Tibial nerve (tissue), 4 donors: ENCODE measurements around the gene YOD1. TPM values are rescaled to one million over a fixed set of nuclear protein-coding genes. Genes with fewer than 3 reads are reported as not detected.

Experiments
- DNase-seq, 2 donors: peaks; one replicate each; pipeline ENCODE4 v3.0.0-alpha.2; 2019; ENCODE audit warnings: low spot score in 2 of 2
- H3K27ac ChIP-seq, 4 donors: fragments of 200-600 bp; sonication (generic) in 3 of 4; one replicate each; pipeline ENCODE4 v1.5.1; 2017 to 2019; ENCODE audit warnings: mild to moderate bottlenecking in 1 of 4
- H3K27me3 ChIP-seq, 2 donors: fragments of 200-600 bp; sonication (generic) in 1 of 2; one replicate each; pipeline versions ENCODE4 v1.5.1 to v1.6.0; 2017 to 2019
- H3K36me3 ChIP-seq, 3 donors: fragments of 200-600 bp; sonication (generic); one replicate each; pipeline ENCODE4 v1.5.1; 2018 to 2019
- H3K4me1 ChIP-seq, 4 donors: fragments of 200-600 bp; sonication (generic) in 3 of 4; one replicate each; pipeline ENCODE4 v1.5.1; 2017 to 2019
- H3K4me3 ChIP-seq, 4 donors: fragments of 200-600 bp; sonication (generic) in 3 of 4; one replicate each; pipeline ENCODE4 v1.5.1; 2017 to 2019; ENCODE audit warnings: mild to moderate bottlenecking in 1 of 4, moderate library complexity in 1 of 4
- H3K9me3 ChIP-seq, 4 donors: fragments of 200-600 bp; sonication (generic) in 3 of 4; one replicate each; pipeline ENCODE4 v1.5.1; 2017 to 2019
- EP300 ChIP-seq, 2 donors: sonication (generic); formaldehyde crosslinking; IDR thresholded peaks; one replicate each; pipeline ENCODE4 v1.6.1; 2017; ENCODE audit warnings: antibody characterized with exemption in 2 of 2, mild to moderate bottlenecking in 1 of 2
- POLR2A ChIP-seq, 2 donors: fragments of 450-650 bp; IDR thresholded peaks; one replicate each; pipeline ENCODE4 v1.6.1; 2017; ENCODE audit warnings: antibody characterized with exemption in 2 of 2, mild to moderate bottlenecking in 2 of 2, moderate library complexity in 2 of 2
- WGBS, 2 donors: methylation state at CpG; one replicate each; pipeline ENCODE4 v1.1.5; 2018; 5-methylcytosine and 5-hydroxymethylcytosine counted together
- total RNA-seq, 4 donors: library from RNA; depleted of rRNA; stranded (reverse); fragments of >200 nt; gene quantifications; one replicate each; pipeline ENCODE4 v1.1.0, GENCODE V29; 2016
- TF ChIP-seq, protein P1 (sequence below), 5 experiments: fragments of 200-600 bp in 3 of 5; fragments of 450-650 bp in 2 of 5; sonication (generic) in 3 of 5; IDR thresholded peaks; one replicate each; pipeline ENCODE4 v1.5.1; 2016 to 2019; ENCODE audit warnings: antibody characterized with exemption in 5 of 5, mild to moderate bottlenecking in 3 of 5, moderate library complexity in 2 of 5

YOD1 gene
- total RNA-seq, 4 donors from 2014 or later, result 6.9 to 11.8 (median 10.7) TPM

DNA sequence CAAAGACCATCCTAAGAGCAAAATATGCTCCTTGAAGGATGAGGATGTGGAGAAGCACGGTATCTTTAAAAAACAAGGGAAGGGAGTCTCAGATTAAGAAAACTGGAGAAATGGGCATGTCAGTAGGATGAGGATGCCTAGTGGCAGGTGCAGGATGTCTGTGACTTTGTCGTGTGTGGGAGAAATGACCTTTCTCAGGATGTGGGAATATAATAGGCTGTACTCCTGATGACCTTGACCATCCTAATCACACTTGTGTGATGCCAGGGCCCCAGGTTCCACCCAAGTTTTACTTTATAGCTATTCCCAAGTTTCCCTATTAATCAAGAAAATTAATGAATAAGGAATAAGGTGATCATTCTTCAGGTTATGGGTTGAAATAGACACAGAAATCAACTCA is 31.3 kb downstream of the YOD1 start:
- no peak for DNase-seq
- Histone ChIP-seq H3K36me3 (no peaks in the 10 kb centered on the region), H3K4me3 (no peak overlapping the region), H3K9me3 (no peaks in the 10 kb centered on the region), H3K27me3 (no peaks in the 10 kb centered on the region), H3K27ac (no peak overlapping the region), H3K4me1 (peaks cover 0 to 37% (median 7%) of the 10 kb centered on the region in 4 donors)
- TF ChIP-seq EP300 (IDR thresholded peaks at IDR 0.05) (no peak), POLR2A (IDR thresholded peaks at IDR 0.05) (no peak)
- TF ChIP-seq, protein P1, sequence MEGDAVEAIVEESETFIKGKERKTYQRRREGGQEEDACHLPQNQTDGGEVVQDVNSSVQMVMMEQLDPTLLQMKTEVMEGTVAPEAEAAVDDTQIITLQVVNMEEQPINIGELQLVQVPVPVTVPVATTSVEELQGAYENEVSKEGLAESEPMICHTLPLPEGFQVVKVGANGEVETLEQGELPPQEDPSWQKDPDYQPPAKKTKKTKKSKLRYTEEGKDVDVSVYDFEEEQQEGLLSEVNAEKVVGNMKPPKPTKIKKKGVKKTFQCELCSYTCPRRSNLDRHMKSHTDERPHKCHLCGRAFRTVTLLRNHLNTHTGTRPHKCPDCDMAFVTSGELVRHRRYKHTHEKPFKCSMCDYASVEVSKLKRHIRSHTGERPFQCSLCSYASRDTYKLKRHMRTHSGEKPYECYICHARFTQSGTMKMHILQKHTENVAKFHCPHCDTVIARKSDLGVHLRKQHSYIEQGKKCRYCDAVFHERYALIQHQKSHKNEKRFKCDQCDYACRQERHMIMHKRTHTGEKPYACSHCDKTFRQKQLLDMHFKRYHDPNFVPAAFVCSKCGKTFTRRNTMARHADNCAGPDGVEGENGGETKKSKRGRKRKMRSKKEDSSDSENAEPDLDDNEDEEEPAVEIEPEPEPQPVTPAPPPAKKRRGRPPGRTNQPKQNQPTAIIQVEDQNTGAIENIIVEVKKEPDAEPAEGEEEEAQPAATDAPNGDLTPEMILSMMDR (IDR thresholded peaks at IDR 0.05), result no peak
- WGBS, 2 donors, result 46 to 82% methylated on average over 2 of the region's 2 CpGs

DNA sequence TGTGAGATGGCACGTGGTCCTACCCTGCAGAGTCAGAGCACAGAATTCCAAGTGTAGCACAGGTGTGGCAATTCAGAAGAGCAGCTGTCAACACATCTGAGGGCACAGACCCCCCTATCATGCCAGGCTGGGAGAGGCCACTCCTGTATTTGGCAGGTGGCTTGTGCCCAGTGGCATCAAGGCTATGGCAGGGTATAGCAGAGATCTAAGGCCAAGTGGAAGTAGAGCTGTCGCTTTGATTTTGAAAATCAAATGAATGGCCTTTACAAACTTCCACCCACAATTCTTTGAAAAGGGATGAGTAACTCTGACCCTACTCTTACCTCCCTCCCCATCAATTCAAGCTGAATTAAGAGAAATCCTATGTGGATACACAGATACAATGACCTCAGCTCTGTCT is 31.8 kb downstream of the YOD1 start:
- Histone ChIP-seq H3K4me3 (no peak overlapping the region), H3K9me3 (no peaks in the 10 kb centered on the region), H3K36me3 (no peaks in the 10 kb centered on the region), H3K4me1 (peaks cover 0 to 32% (median 2%) of the 10 kb centered on the region in 4 donors), H3K27me3 (no peaks in the 10 kb centered on the region), H3K27ac (no peak overlapping the region)
- DNase-seq, result no peak
- no peak for TF ChIP-seq POLR2A (IDR thresholded peaks at IDR 0.05)
- TF ChIP-seq, protein P1 (IDR thresholded peaks at IDR 0.05), result no peak
- TF ChIP-seq EP300 (IDR thresholded peaks at IDR 0.05), result no peak
- WGBS, 2 donors, result 72 to 77% methylated on average over 2 of the region's 2 CpGs

DNA sequence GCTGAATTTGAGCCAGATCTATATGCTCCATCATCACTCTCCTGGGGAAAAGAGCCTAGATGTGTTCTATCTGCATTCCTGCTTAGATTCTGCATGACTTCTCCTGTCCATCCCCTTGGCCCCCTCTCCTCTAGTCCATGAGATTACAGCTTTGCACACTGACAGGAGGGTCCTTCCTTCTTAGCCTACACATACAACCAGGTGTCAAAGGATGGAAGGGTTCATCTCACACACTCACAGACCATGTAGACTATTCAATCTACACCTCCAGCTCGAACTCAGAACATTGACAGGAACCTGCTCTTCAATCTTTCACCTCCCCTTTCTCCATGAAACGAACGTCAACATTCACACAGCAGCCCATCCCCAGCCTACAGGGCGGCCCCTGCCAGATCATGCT is 32.3 kb downstream of the YOD1 start:
- H3K27me3 ChIP-seq, result no peaks in the 10 kb centered on the region
- H3K9me3 ChIP-seq, result no peaks in the 10 kb centered on the region
- 88 to 91% methylated on average over 4 of the region's 4 CpGs for WGBS, 2 donors
- no peak for DNase-seq
- TF ChIP-seq, protein P1 (IDR thresholded peaks at IDR 0.05), result no peak
- TF ChIP-seq POLR2A (IDR thresholded peaks at IDR 0.05), result no peak
- no peak for TF ChIP-seq EP300 (IDR thresholded peaks at IDR 0.05)
- peaks cover 0 to 28% (median 0%) of the 10 kb centered on the region in 4 donors for H3K4me1 ChIP-seq
- H3K36me3 ChIP-seq, result no peaks in the 10 kb centered on the region
- no peak overlapping the region for H3K27ac ChIP-seq
- no peak overlapping the region for H3K4me3 ChIP-seq

DNA sequence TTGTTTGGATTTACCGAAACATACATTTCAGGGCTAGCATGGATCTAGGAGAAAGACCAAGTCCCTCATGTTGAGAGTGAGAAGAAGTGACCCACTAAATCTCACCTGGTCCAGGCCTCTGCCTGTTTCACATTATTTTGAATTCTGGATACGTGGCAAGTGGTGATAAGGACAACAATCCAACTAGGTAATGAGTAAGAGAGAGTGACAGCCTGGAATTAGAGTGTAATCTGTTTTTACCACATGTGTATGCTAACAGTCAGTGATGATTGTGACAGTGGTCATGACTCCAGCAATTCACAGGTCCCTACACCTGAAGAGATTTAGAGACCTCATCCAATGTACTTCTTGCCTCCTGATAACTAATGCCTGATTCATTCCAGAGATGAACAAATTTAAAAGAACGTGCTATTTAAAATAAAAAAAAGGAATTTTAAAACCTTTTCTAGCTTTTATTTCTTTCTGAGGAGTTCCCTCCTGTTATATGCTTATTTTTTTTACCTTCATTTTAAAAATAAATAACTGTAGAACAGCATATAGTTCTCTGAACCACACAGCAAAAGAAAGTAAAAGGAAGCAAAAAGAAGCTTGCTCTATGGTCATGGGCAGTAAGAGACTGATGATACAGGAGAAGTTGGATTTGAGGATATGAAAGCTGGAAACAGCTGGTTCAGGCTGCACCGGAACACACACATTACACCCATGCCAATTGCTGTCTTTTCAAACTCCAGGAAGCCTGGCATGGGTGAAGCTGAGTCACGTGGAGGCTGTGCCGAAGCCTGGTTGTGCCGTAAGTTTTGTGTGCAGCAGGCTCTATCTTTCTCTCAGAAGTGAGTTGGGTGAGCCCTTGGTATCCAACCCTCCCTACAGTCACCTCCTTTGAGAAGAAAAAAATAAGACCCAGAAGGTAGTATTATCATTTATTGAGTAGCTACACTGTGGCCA is 33.1 kb downstream of the YOD1 start:
- Histone ChIP-seq H3K4me3 (no peak overlapping the region), H3K4me1 (peaks cover 0 to 20% (median 0%) of the 10 kb centered on the region in 4 donors), H3K9me3 (no peaks in the 10 kb centered on the region), H3K27me3 (no peaks in the 10 kb centered on the region), H3K36me3 (no peaks in the 10 kb centered on the region), H3K27ac (no peak overlapping the region)
- DNase-seq, result peak in 1 of 2 donors; percentile 32
- WGBS, 2 donors, result 65 to 74% methylated on average over 7 of the region's 7 CpGs
- TF ChIP-seq, protein P1 (IDR thresholded peaks at IDR 0.05), result no peak
- peak in 1 of 2 donors; percentile 67 for TF ChIP-seq EP300 (IDR thresholded peaks at IDR 0.05)

DNA sequence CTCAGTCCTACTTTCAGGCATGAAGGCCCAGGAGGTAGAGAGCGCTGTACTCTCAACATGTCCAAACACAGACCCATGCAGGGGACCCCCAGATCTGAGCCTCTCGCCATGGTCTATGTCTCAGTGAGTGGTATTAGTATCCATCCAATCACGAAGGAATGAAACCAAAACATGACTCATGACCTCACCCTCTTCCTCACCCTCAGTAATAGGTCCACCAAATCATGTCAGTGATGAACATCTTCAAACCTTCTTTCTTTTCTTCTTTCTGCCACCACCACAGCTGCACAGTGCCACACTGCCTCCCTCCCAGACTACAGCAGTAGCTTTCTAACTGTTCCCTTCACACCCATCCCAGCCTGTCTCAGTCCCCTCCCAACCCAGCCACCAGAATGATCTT is 35.2 kb downstream of the YOD1 start:
- no peak for DNase-seq
- H3K4me3 ChIP-seq, result no peak overlapping the region
- no peaks in the 10 kb centered on the region for H3K36me3 ChIP-seq
- WGBS, 2 donors, result 87 to 91% methylated on average over 3 of the region's 3 CpGs
- no peaks in the 10 kb centered on the region for H3K9me3 ChIP-seq
- H3K27me3 ChIP-seq, result no peaks in the 10 kb centered on the region
- peaks cover 0 to 9% (median 0%) of the 10 kb centered on the region in 4 donors for H3K4me1 ChIP-seq
- no peak for TF ChIP-seq POLR2A (IDR thresholded peaks at IDR 0.05)
- TF ChIP-seq, protein P1 (IDR thresholded peaks at IDR 0.05), result no peak
- no peak for TF ChIP-seq EP300 (IDR thresholded peaks at IDR 0.05)
- no peak overlapping the region for H3K27ac ChIP-seq
